Lower lobe of right lung (tissue), 2 donors: ENCODE results near the gene CNN3. TPM values are rescaled to one million over a fixed set of nuclear protein-coding genes. Genes with fewer than 3 reads are reported as not detected.

ENCODE experiments used
- ATAC-seq, 2 donors: fragments of 200-7000 bp; cut with Tn5 transposase; one replicate each; pipeline ENCODE4 v1.9.1; 2020 to 2022; ENCODE audit warnings: mild to moderate bottlenecking in 2 of 2, moderate library complexity in 2 of 2
- DNase-seq: peaks from one replicate; pipeline ENCODE4 v3.0.0-alpha.2; 2020
- H3K27ac ChIP-seq: fragments of 200-600 bp; one replicate; pipeline ENCODE4 v1.8.0; 2022
- H3K27me3 ChIP-seq: fragments of 200-600 bp; one replicate; pipeline ENCODE4 v1.8.0; 2022; ENCODE audit warnings: low read depth
- H3K36me3 ChIP-seq: fragments of 200-600 bp; one replicate; pipeline ENCODE4 v1.8.0; 2022; ENCODE audit warnings: mild to moderate bottlenecking
- H3K4me1 ChIP-seq: fragments of 200-600 bp; one replicate; pipeline ENCODE4 v1.8.0; 2022
- H3K4me3 ChIP-seq: fragments of 200-600 bp; one replicate; pipeline ENCODE4 v1.8.0; 2022; ENCODE audit warnings: mild to moderate bottlenecking
- H3K9me3 ChIP-seq: fragments of 200-600 bp; one replicate; pipeline ENCODE4 v1.8.0; 2022
- CTCF ChIP-seq: fragments of 200-600 bp; IDR thresholded peaks from one replicate; pipeline ENCODE4 v1.8.0; 2022; ENCODE audit warnings: antibody characterized with exemption, mild to moderate bottlenecking
- intact Hi-C: fragments of 100-400 bp; cut with DNase I; formaldehyde crosslinking; loops from one replicate; pipeline ENCODE4 v1.11.0; 2022
- long read RNA-seq: library from polyadenylated mRNA; unstranded; transcript quantifications from one replicate; pipeline ENCODE4 v2.0.0, GENCODE V29; 2021
- total RNA-seq: library from RNA; stranded (reverse); fragmentation: NEBNext Ultra II Directional; extraction: Animal tissue kit (Norgen Biotek cat#: 25700); gene quantifications from one replicate; pipeline ENCODE4 v1.2.1, GENCODE V29; 2021
- donor health status: DM: no; HTN: yes; CAD: no; lungs with severe emphysema.

CNN3 gene
- total RNA-seq: 151 TPM
- long read RNA-seq, transcript CNN3-201 (7 exons, 2,165 nt): major isoform, 473 of 510 reads
- long read RNA-seq, partial matches to known transcripts: 8 of 510 reads
- long read RNA-seq, other reads (novel, unspliced or antisense): 28 of 510 reads

- Histone ChIP-seq H3K27me3 (peaks cover 10% of the 10 kb centered on the region), H3K9me3 (no peaks in the 10 kb centered on the region), H3K4me3 (peak within 1 kb of the TSS; percentile 69), H3K4me1 (peaks cover 68% of the 10 kb centered on the region), H3K36me3 (no peaks in the 10 kb centered on the region), H3K27ac (peak within 1 kb of the TSS; percentile 96)
- DNase-seq (peak; percentile 94), ATAC-seq (peak; percentile 94 to 96)
- intact Hi-C loops: loop anchor here (10.0 kb wide), 1 partner anchor 62 kb away; no protein-coding TSS in a partner anchor
- no peak for TF ChIP-seq CTCF
Observed at GRCh38 chr1:94926915-94927404, at the start of gene CNN3. Gene CNN3 (minus strand): TSS chr1:94927110. CDS start chr1:94926894, 216 bp downstream.

- H3K36me3 ChIP-seq: no peaks in the 10 kb centered on the region
- H3K9me3 ChIP-seq: no peaks in the 10 kb centered on the region
- intact Hi-C loops: no loop called here
- H3K27me3 ChIP-seq: no peaks in the 10 kb centered on the region
- H3K4me1 ChIP-seq: peaks cover 15% of the 10 kb centered on the region
- no peak for DNase-seq
- no peak for TF ChIP-seq CTCF
- H3K4me3 ChIP-seq: no peak overlapping the region
- ATAC-seq: no peak
- no peak overlapping the region for H3K27ac ChIP-seq
Observed at GRCh38 chr1:94974824-94975223, 47.9 kb upstream of the CNN3 start.

GRCh38 chr1:94974241-94974640 is 47.3 kb upstream of the CNN3 start:
- H3K4me3 ChIP-seq: no peak overlapping the region
- H3K9me3 ChIP-seq: no peaks in the 10 kb centered on the region
- no peak for TF ChIP-seq CTCF
- intact Hi-C loops: no loop called here
- no peaks in the 10 kb centered on the region for H3K27me3 ChIP-seq
- no peak for ATAC-seq
- H3K27ac ChIP-seq: no peak overlapping the region
- no peak for DNase-seq
- peaks cover 15% of the 10 kb centered on the region for H3K4me1 ChIP-seq
- H3K36me3 ChIP-seq: no peaks in the 10 kb centered on the region

- DNase-seq (no peak), ATAC-seq (no peak)
- Histone ChIP-seq H3K4me1 (peaks cover 15% of the 10 kb centered on the region), H3K27me3 (no peaks in the 10 kb centered on the region), H3K4me3 (no peak overlapping the region), H3K9me3 (no peaks in the 10 kb centered on the region), H3K36me3 (no peaks in the 10 kb centered on the region), H3K27ac (no peak overlapping the region)
- TF ChIP-seq CTCF: no peak
- intact Hi-C loops: no loop called here
Observed at GRCh38 chr1:94973309-94973922, 46.5 kb upstream of the CNN3 start.

GRCh38 chr1:94971491-94971924 is 44.6 kb upstream of the CNN3 start:
- intact Hi-C loops: no loop called here
- no peak for DNase-seq
- H3K4me1 ChIP-seq: peaks cover 15% of the 10 kb centered on the region
- no peaks in the 10 kb centered on the region for H3K27me3 ChIP-seq
- H3K4me3 ChIP-seq: no peak overlapping the region
- H3K27ac ChIP-seq: peak overlapping the region; percentile 56
- ATAC-seq: peak in 1 of 2 donors; percentile 24
- TF ChIP-seq CTCF: no peak
- H3K36me3 ChIP-seq: no peaks in the 10 kb centered on the region
- H3K9me3 ChIP-seq: no peaks in the 10 kb centered on the region
